Loucy (cell line): ENCODE data around the gene DCPS.
"Not testable (repeated sequence)": the region's sequence is repeated elsewhere in the genome, so short reads cannot be mapped to it uniquely, and the experiment has no call there.

ENCODE experiments used
- H2AFZ ChIP-seq: fragments of 200-600 bp; sonication (generic); 2 replicates; pipeline ENCODE4 v1.6.0; 2016; ENCODE audit warnings: antibody characterized with exemption, mild to moderate bottlenecking, low read length, moderate library complexity
- H3F3A ChIP-seq: fragments of 200-600 bp; 2 replicates; pipeline ENCODE4 v1.6.0; 2016; ENCODE audit warnings: antibody characterized with exemption, low read depth, mild to moderate bottlenecking
- H3K27me3 ChIP-seq: fragments of 200-600 bp; sonication (generic); 2 replicates; pipeline ENCODE4 v1.6.1; 2014; ENCODE audit warnings: low read length, mild to moderate bottlenecking; ENCODE audit not compliant: insufficient read depth, poor library complexity, severe bottlenecking
- H3K36me3 ChIP-seq: fragments of 200-600 bp; sonication (generic); 2 replicates; pipeline ENCODE4 v1.6.1; 2016; ENCODE audit warnings: low read length; ENCODE audit not compliant: insufficient read depth
- H3K4me1 ChIP-seq: fragments of 200-600 bp; sonication (generic); 2 replicates; pipeline ENCODE4 v1.5.1; 2014; ENCODE audit warnings: low read length, mild to moderate bottlenecking; ENCODE audit not compliant: insufficient read depth, poor library complexity, severe bottlenecking
- H3K4me2 ChIP-seq: fragments of 200-600 bp; sonication (generic); 2 replicates; pipeline ENCODE4 v1.6.0; 2014; ENCODE audit warnings: antibody characterized with exemption, low read length, low read depth, mild to moderate bottlenecking; ENCODE audit not compliant: poor library complexity, severe bottlenecking
- H3K4me3 ChIP-seq: fragments of 200-600 bp; sonication (generic); 2 replicates; pipeline ENCODE4 v1.5.1; 2014; ENCODE audit warnings: low read length, mild to moderate bottlenecking, mixed read lengths; ENCODE audit not compliant: poor library complexity, severe bottlenecking
- H3K79me2 ChIP-seq: fragments of 200-600 bp; sonication (generic); 2 replicates; pipeline ENCODE4 v1.6.1; 2014; ENCODE audit warnings: low read length; ENCODE audit not compliant: insufficient read depth
- H3K9ac ChIP-seq: fragments of 200-600 bp; sonication (generic); 2 replicates; pipeline ENCODE4 v1.6.0; 2014; ENCODE audit warnings: mild to moderate bottlenecking, low read depth, low read length, moderate library complexity; ENCODE audit not compliant: poor library complexity, severe bottlenecking
- H3K9me2 ChIP-seq: fragments of 200-600 bp; sonication (generic); replicated peaks from 2 replicates; pipeline ENCODE4 v1.6.1; 2016; ENCODE audit warnings: low read depth, low read length, mixed read lengths
- H3K9me3 ChIP-seq: fragments of 200-600 bp; sonication (generic); 2 replicates; pipeline ENCODE4 v1.6.1; 2014; ENCODE audit warnings: mild to moderate bottlenecking, antibody characterized with exemption, low read length, low read depth; ENCODE audit not compliant: insufficient read depth
- H4K20me1 ChIP-seq: fragments of 200-600 bp; sonication (generic); 2 replicates; pipeline ENCODE4 v1.6.0; 2014; ENCODE audit warnings: antibody characterized with exemption, low read length, mild to moderate bottlenecking; ENCODE audit not compliant: insufficient read depth, poor library complexity, severe bottlenecking
- CTCF ChIP-seq: fragments of 200-600 bp; sonication (generic); conservative IDR thresholded peaks from 2 replicates; pipeline ENCODE4 v1.5.1; 2014; ENCODE audit warnings: mild to moderate bottlenecking, antibody characterized with exemption, low read length
- EZH2phosphoT487 ChIP-seq: fragments of 200-600 bp; IDR thresholded peaks from 2 replicates; pipeline ENCODE4 v1.6.1; 2018; ENCODE audit warnings: antibody characterized with exemption, mild to moderate bottlenecking, moderate library complexity, borderline replicate concordance

The DCPS gene

DNA sequence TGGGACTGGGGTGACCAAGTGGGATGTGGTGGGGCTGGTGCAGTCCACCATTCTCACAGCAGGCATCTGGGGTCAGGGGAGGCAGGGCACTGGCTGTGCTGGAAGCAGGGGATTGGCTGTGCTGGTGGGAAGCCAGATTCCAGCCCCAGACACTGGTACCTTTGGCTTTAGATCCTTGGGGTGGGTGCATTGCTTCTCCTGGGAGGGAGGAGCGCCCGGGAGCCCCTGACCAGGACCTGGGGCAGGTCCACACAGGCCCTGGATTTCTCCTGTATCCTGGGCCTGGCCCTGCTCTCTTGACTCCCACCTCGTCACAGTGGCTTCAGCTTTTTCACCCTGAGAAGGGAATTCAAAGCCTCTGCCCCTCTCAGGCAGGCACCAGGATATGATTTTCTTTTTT is 90.2 kb downstream of the DCPS start:
- Histone ChIP-seq H2AFZ (no peak overlapping the region), H3K9me2 (no peaks in the 10 kb centered on the region), H3K4me2 (peak overlapping the region; percentile 78), H3K79me2 (peaks cover 87% of the 10 kb centered on the region), H3K9me3 (no peaks in the 10 kb centered on the region), H3K4me3 (peak overlapping the region; percentile 67), H3K36me3 (no peaks in the 10 kb centered on the region), H4K20me1 (no peaks in the 10 kb centered on the region), H3K9ac (peak overlapping the region; percentile 77), H3K4me1 (peaks cover 51% of the 10 kb centered on the region), H3F3A (peaks cover 17% of the 10 kb centered on the region), H3K27me3 (no peaks in the 10 kb centered on the region)
- TF ChIP-seq EZH2phosphoT487 (no peak), CTCF (no peak)

GRCh38 chr11:126394634-126395072 is 90.8 kb downstream of the DCPS start:
- Histone ChIP-seq H3K79me2 (peaks cover 85% of the 10 kb centered on the region), H3K4me1 (peaks cover 51% of the 10 kb centered on the region), H3K4me2 (peak overlapping the region; percentile 78), H3F3A (peaks cover 17% of the 10 kb centered on the region), H3K4me3 (peak overlapping the region; percentile 67), H3K9ac (peak overlapping the region; percentile 77)
- H3K9me2 ChIP-seq, H3K9me3 ChIP-seq, H3K27me3 ChIP-seq, H4K20me1 ChIP-seq, H3K36me3 ChIP-seq, H2AFZ ChIP-seq: not testable (repeated sequence)
